ENCODE measurements around the gene PHF14. TPM values are rescaled to one million over a fixed set of nuclear protein-coding genes. Genes with fewer than 3 reads are reported as not detected.

Gene PHF14
- total RNA-seq, 3 donors from 2014 or later: 42.6 to 73.5 (median 66.9) TPM

GRCh38 chr7:11194492-11194891 lies 220.8 kb downstream of the PHF14 start:
- intact Hi-C loops (cut with DNase I; ENCODE audit: low total_unique reads): no loop called here
- Histone ChIP-seq H3K4me1 (no peaks in the 10 kb centered on the region), H3K4me3 (peak overlapping the region in 1 of 3 donors; percentile 15), H3K27me3 (no peaks in the 10 kb centered on the region), H3K9me3 (no peaks in the 10 kb centered on the region), H3K36me3 (no peaks in the 10 kb centered on the region), H3K27ac (no peak overlapping the region)
- DNase-seq (ENCODE audit: low spot score in 2 of 2): no peak
- TF ChIP-seq, protein P1, sequence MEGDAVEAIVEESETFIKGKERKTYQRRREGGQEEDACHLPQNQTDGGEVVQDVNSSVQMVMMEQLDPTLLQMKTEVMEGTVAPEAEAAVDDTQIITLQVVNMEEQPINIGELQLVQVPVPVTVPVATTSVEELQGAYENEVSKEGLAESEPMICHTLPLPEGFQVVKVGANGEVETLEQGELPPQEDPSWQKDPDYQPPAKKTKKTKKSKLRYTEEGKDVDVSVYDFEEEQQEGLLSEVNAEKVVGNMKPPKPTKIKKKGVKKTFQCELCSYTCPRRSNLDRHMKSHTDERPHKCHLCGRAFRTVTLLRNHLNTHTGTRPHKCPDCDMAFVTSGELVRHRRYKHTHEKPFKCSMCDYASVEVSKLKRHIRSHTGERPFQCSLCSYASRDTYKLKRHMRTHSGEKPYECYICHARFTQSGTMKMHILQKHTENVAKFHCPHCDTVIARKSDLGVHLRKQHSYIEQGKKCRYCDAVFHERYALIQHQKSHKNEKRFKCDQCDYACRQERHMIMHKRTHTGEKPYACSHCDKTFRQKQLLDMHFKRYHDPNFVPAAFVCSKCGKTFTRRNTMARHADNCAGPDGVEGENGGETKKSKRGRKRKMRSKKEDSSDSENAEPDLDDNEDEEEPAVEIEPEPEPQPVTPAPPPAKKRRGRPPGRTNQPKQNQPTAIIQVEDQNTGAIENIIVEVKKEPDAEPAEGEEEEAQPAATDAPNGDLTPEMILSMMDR (IDR thresholded peaks at IDR 0.05): no peak
- TF ChIP-seq POLR2A (IDR thresholded peaks at IDR 0.05): no peak
- TF ChIP-seq POLR2AphosphoS5 (IDR thresholded peaks at IDR 0.05): no peak

GRCh38 chr7:11195502-11195901 lies 221.8 kb downstream of the PHF14 start:
- H3K27me3 ChIP-seq: no peaks in the 10 kb centered on the region
- intact Hi-C loops (cut with DNase I; ENCODE audit: low total_unique reads): no loop called here
- H3K4me1 ChIP-seq: no peaks in the 10 kb centered on the region
- TF ChIP-seq POLR2AphosphoS5 (IDR thresholded peaks at IDR 0.05) (no peak), POLR2A (IDR thresholded peaks at IDR 0.05) (no peak)
- TF ChIP-seq, protein P1 (IDR thresholded peaks at IDR 0.05): no peak
- DNase-seq (ENCODE audit: low spot score in 2 of 2): no peak
- H3K27ac ChIP-seq: no peak overlapping the region
- H3K9me3 ChIP-seq: no peaks in the 10 kb centered on the region
- H3K4me3 ChIP-seq: no peak overlapping the region
- H3K36me3 ChIP-seq: no peaks in the 10 kb centered on the region

DNA sequence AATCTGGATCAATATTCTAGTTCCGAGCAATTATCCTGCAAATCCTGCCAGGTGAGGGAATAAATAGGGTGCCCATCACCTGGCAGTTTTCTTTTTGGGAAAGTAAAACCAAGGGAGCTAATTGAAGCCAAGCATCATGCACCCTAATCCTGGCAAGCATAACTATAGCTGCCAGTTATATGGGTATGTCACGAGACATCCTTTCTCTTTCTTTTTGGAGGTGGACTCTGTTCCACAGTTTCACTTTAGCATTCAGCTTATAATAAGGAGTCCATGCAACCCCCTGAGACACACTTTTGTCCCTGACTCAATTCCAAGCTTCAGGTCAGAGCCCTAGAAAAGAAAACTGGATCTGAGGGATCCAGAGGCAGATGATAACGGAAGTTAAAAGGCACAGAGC lies 222.5 kb downstream of the PHF14 start:
- Histone ChIP-seq H3K4me3 (no peak overlapping the region), H3K36me3 (no peaks in the 10 kb centered on the region), H3K9me3 (no peaks in the 10 kb centered on the region), H3K4me1 (no peaks in the 10 kb centered on the region), H3K27ac (no peak overlapping the region), H3K27me3 (no peaks in the 10 kb centered on the region)
- TF ChIP-seq, protein P1 (IDR thresholded peaks at IDR 0.05): no peak
- TF ChIP-seq POLR2AphosphoS5 (IDR thresholded peaks at IDR 0.05): no peak
- TF ChIP-seq POLR2A (IDR thresholded peaks at IDR 0.05): no peak
- DNase-seq (ENCODE audit: low spot score in 2 of 2): no peak
- intact Hi-C loops (cut with DNase I; ENCODE audit: low total_unique reads): no loop called here

DNA sequence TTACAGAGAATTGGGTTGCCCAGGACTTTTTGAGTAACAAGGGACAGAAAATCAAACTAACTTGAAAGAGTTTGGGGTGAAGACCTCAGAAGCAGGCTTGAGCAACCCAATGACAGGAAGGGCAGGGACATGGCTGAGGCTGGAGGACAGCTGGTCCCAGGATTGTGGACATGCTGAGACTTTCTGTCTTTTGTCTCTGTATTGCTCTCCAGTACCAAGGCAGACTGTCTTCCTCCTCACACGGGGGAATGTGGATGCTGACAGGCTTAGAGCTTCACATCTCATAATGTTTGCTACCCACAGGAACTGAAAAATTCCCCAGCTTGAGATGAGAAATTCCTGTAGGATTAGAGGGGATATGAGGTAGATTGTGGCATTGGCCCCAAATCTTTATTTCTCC lies 229.6 kb downstream of the PHF14 start:
- Histone ChIP-seq H3K9me3 (no peaks in the 10 kb centered on the region), H3K4me3 (no peak overlapping the region), H3K36me3 (no peaks in the 10 kb centered on the region), H3K27ac (no peak overlapping the region), H3K27me3 (no peaks in the 10 kb centered on the region), H3K4me1 (no peaks in the 10 kb centered on the region)
- intact Hi-C loops (cut with DNase I; ENCODE audit: low total_unique reads): no loop called here
- no peak for TF ChIP-seq POLR2AphosphoS5 (IDR thresholded peaks at IDR 0.05)
- no peak for TF ChIP-seq POLR2A (IDR thresholded peaks at IDR 0.05)
- TF ChIP-seq, protein P1 (IDR thresholded peaks at IDR 0.05): no peak
- DNase-seq (ENCODE audit: low spot score in 2 of 2): no peak

DNA sequence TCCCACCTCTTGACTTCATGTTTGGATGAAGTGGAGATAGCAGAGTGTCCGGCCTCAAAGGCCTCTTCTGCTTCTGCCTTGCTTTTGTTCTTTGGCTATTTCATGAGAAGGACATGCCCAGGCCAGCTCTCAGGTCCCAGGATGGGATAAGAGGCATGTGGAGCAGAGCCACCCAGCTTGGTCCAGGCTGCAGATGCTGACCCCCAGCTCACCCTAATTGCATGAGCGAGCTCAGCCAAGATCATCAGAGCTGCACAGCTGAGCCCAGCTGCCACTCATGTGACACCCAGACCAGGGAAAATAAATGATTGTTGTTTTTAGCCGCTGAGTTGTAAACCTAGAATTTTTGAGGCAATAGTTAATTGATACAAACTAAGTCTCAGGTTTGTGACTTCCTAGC lies 230.0 kb downstream of the PHF14 start:
- TF ChIP-seq POLR2A (IDR thresholded peaks at IDR 0.05) (no peak), POLR2AphosphoS5 (IDR thresholded peaks at IDR 0.05) (no peak)
- TF ChIP-seq, protein P1 (IDR thresholded peaks at IDR 0.05): no peak
- no peak for DNase-seq (ENCODE audit: low spot score in 2 of 2)
- Histone ChIP-seq H3K27me3 (no peaks in the 10 kb centered on the region), H3K27ac (no peak overlapping the region), H3K36me3 (no peaks in the 10 kb centered on the region), H3K4me3 (no peak overlapping the region), H3K4me1 (no peaks in the 10 kb centered on the region), H3K9me3 (no peaks in the 10 kb centered on the region)
- intact Hi-C loops (cut with DNase I; ENCODE audit: low total_unique reads): no loop called here
